GM10248 (cell line): ENCODE results near the gene PRKAR1B.

Experiments
- CTCF ChIA-PET: fragments of 300-600 bp; sonication (Branson Sonifier 250); formaldehyde crosslinking; extraction: SDS; loops from one replicate; lab custom pipeline; 2021; ENCODE audit warnings: antibody characterized with exemption; lab: Yijun Ruan, JAX
- POLR2A ChIA-PET: fragments of 350-650 bp; sonication (Branson Sonifier 250); formaldehyde crosslinking; extraction: SDS; loops from one replicate; lab custom pipeline; 2020; ENCODE audit warnings: antibody characterized with exemption; lab: Yijun Ruan, JAX
- DNase-seq: peaks from one replicate; pipeline ENCODE4 v3.0.0; 2012; ENCODE audit errors: extremely low spot score
- TF ChIP-seq, protein P1 (sequence below): IDR thresholded peaks from 2 replicates; pipeline ENCODE4 v1.5.1; 2012; ENCODE audit warnings: mild to moderate bottlenecking, low read depth; ENCODE audit errors: extremely low read depth, missing control alignments, control extremely low read depth

Gene PRKAR1B

DNA sequence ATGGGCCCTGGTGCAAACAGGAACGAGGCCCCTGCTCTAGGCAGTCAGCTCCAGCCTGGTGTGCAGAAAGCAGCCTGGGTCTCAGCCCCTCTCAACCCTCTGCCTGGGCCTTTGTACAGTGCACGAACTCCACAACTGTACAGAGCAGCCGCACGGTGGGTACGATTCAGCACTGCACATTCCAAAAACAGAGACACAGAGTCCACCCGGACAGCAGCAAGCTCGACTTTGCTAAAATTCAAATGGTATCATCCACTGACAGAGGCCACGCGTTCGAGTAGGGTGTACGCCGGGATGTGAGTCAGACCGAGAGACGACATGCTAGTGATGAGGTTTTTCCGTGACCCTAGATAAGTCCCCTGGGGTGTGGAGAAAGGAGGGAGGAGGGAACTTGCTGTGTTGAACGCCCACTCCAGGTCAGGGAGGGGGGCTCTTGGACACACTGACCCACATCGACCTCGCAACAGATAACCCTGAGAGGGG lies 141.8 kb downstream of the PRKAR1B start:
- CTCF ChIA-PET = no interaction called here
- POLR2A ChIA-PET = no interaction called here
- peak; percentile 78 for DNase-seq
- TF ChIP-seq, protein P1, sequence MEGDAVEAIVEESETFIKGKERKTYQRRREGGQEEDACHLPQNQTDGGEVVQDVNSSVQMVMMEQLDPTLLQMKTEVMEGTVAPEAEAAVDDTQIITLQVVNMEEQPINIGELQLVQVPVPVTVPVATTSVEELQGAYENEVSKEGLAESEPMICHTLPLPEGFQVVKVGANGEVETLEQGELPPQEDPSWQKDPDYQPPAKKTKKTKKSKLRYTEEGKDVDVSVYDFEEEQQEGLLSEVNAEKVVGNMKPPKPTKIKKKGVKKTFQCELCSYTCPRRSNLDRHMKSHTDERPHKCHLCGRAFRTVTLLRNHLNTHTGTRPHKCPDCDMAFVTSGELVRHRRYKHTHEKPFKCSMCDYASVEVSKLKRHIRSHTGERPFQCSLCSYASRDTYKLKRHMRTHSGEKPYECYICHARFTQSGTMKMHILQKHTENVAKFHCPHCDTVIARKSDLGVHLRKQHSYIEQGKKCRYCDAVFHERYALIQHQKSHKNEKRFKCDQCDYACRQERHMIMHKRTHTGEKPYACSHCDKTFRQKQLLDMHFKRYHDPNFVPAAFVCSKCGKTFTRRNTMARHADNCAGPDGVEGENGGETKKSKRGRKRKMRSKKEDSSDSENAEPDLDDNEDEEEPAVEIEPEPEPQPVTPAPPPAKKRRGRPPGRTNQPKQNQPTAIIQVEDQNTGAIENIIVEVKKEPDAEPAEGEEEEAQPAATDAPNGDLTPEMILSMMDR = no peak

DNA sequence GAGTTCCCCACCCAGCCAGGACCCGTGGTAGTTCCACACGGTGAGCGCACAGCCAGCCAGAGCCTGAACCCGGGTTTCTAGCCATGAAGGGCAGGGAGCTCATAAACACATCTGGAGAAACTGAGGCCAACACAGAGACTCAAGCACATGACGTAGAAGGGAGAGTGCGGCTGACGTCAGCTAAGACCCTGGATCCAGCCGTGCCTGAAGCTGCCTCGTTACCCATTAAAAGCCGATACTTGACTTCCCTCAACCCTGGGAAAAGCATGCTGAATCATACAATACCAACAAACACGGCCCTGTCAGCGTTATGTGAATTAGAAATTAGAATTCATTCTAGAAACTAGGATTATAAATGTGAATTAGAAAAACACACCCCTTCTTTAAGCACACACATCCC lies 142.3 kb downstream of the PRKAR1B start:
- TF ChIP-seq, protein P1 = no peak
- CTCF ChIA-PET = no interaction called here
- POLR2A ChIA-PET = no interaction called here
- DNase-seq = no peak

DNA sequence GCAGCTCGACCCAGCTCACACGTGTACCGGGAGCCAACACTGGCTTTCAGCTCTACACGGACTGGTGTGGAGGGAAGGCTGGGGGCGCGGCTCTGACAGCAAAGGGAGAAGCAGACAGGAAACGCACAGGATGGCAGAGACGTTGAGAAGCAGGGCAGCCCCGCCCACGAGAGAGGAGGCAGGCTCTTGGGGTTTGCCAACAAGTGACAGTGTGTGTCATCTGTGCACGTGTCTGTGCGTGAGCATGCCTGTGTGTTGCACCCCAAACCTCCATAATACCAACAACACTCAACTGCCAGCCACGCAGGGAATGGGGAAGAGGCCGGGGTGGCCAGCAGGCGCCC lies 143.0 kb downstream of the PRKAR1B start:
- POLR2A ChIA-PET = no interaction called here
- TF ChIP-seq, protein P1 = no peak
- CTCF ChIA-PET = no interaction called here
- no peak for DNase-seq

DNA sequence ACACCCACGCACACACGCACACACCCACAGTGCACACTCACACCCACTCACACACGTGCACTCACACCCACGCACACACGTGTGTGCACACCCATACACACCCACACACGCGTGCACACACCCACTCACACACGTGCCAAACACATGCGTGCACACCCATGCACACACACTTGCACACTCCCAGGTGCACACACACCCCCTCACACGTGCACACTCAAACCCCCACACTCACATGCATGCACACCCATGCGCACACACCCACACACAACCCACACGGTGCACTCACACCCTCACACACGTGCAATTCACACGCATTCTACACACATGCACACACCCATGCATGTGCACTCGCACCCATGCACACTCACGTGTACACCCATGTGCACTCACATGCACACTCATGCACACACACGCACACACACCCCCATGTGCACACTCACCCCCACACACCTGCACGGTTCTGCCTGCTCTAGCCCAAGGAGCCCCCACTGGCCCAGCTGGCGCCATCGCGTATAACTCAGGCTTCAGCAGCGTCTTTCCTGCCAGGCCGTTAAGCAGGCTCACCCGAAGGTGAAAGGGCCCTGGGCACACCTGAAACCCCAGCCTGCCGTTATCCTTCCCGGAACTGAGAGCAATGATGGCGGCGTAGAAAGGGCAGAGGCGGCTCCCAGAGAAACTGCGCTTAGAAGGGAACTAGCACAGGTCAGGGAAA lies 143.5 kb downstream of the PRKAR1B start:
- ChIA-PET CTCF (no interaction called here), POLR2A (no interaction called here)
- no peak for DNase-seq
- TF ChIP-seq, protein P1 = no peak

DNA sequence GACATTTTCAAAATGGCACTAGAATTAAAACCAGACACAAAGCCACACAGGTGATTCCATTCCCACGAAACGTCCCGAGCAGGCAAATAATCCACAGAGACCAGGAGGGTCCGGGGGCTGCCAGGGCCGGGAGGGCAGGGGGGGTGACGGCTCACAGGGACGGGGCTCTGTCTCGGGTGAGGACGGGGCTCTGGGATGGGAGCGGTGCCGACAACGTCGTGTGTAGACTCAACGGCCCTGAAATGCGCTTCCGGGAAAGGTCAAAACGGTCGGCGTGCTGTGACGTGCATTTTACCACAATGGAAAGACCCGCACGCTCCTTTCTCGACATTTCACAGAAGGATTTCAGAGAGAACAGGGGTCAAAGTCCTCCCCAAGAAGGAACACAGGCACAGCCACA lies 144.2 kb downstream of the PRKAR1B start:
- ChIA-PET POLR2A (no interaction called here), CTCF (no interaction called here)
- TF ChIP-seq, protein P1 = no peak

DNA sequence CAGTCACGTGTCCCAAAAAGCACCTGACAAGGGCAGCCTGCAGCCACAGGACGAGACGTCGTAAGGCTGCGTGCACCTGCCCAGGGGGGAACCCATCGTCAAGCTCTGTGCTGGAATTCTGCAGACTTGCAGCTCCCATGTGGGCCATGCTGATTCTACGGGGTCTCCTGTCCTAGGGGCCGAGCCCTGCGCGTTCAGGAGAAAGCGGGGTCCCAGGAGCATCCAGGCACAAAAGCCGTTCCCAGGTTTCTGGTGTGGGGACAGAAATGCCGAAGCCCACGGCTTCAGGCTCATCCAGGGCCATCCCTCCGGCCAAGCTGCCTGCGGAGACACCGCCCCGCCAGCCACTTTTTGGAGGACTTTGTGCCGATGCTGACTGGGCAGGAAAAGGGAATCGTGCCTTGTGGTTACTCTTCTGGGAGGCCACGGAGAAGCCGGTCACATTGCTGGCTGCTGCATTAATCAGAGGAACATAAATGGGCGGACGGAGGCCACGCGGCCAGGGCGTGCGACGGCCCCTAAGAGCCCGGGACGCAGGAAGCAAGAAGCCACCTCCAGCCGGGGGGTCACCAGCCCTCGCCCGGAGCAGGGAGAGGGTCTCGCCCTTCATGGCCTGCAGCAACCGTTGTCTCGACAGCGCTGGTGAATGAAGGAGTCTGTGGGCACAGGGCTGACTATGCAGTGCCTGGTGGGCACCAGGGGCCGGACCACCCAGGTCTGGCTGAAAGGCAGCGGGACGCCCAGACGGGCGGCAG lies 144.8 kb downstream of the PRKAR1B start:
- TF ChIP-seq, protein P1 = no peak
- ChIA-PET CTCF (no interaction called here), POLR2A (no interaction called here)
- DNase-seq = no peak

More for the DNA sequence above, 144.2 kb downstream of the PRKAR1B start:
- no peak for DNase-seq
